ENCODE measurements around the gene CORO6. TPM values are rescaled to one million over a fixed set of nuclear protein-coding genes. Genes with fewer than 3 reads are reported as not detected.

Gene CORO6
- 1.2 and 4.3 TPM in 2 replicates for polyA plus RNA-seq
- 1.0 and 2.4 TPM in 2 replicates for polyA minus RNA-seq

DNA sequence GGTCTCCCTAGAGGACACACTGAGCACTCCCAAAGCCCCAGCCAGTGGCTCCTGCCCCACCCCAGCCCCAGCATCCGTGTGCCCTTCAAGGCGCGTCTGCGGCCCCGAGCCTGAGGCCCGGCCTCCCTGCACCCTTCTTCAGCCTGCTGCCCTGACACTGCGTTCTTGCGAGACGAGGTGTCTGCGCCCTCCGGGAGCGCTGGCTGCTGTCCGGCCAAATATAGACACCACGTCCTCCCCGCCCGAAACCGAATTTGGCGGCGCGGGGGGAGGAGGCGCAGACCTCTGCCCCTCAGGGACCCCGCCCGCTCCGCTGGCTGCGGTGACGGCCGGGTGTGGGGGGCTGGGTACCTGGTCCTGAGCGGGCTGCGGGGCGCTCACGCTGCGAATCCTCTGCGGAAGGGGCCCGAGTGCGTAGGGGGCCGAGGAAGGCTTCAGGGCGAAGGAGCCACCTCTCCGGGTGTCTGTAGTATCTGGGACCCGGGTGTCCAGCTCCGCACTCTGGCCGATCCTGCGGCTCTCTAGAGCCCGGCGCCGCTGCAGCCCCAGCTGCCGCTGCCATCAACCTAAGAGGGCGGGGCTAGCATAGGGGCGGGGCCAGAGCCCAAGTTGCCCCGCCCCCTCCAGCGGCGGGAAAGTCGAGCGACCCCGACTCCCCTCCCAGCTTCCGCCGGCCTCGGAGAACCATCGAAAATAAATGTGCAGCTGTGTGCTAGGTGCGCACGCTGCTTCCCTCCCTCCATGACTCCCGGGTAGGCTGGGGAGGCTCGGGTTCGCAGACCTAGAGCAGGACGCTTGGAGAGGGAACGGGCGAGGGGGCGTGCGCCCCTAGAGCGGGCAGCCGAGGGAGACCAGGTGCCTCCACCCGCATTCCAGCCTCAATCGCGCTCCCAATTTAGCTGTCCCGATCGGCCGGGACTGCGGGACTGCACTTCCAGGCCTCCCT lies at the start of gene CORO6:
Gene CORO6 (minus strand): TSS at position 576 of the 946 bp plus-strand sequence. CDS start 1,491 bp downstream, outside the sequence.
- no peaks in the 10 kb centered on the region for H3F3A ChIP-seq (ENCODE audit: insufficient read depth, low read length, poor library complexity, severe bottlenecking)
- H3K36me3 ChIP-seq (ENCODE audit: insufficient read depth, low read length), result no peaks in the 10 kb centered on the region
- TF ChIP-seq RAD21 (conservative IDR thresholded peaks at IDR 0.05) (no peak), EZH2 (IDR thresholded peaks at IDR 0.05; ENCODE audit: borderline replicate concordance, insufficient read depth, low read length, poor library complexity, severe bottlenecking) (no peak), MXI1 (conservative IDR thresholded peaks at IDR 0.05; ENCODE audit: poor library complexity, severe bottlenecking) (peak; percentile 51)
- TF ChIP-seq, protein P1, sequence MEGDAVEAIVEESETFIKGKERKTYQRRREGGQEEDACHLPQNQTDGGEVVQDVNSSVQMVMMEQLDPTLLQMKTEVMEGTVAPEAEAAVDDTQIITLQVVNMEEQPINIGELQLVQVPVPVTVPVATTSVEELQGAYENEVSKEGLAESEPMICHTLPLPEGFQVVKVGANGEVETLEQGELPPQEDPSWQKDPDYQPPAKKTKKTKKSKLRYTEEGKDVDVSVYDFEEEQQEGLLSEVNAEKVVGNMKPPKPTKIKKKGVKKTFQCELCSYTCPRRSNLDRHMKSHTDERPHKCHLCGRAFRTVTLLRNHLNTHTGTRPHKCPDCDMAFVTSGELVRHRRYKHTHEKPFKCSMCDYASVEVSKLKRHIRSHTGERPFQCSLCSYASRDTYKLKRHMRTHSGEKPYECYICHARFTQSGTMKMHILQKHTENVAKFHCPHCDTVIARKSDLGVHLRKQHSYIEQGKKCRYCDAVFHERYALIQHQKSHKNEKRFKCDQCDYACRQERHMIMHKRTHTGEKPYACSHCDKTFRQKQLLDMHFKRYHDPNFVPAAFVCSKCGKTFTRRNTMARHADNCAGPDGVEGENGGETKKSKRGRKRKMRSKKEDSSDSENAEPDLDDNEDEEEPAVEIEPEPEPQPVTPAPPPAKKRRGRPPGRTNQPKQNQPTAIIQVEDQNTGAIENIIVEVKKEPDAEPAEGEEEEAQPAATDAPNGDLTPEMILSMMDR (IDR thresholded peaks at IDR 0.05; ENCODE audit: poor library complexity, severe bottlenecking), result no peak
- peaks cover 41% of the 10 kb centered on the region for H3K27me3 ChIP-seq (ENCODE audit: insufficient read depth, low read depth, low read length)
- H3K4me2 ChIP-seq (ENCODE audit: low read length), result no peak within 1 kb of the TSS
- H3K9me3 ChIP-seq (ENCODE audit: low read length), result no peaks in the 10 kb centered on the region
- H2AFZ ChIP-seq (ENCODE audit: low read depth, low read length), result no peak within 1 kb of the TSS
- no peak within 1 kb of the TSS for H3K27ac ChIP-seq (ENCODE audit: low read length)
- no peaks in the 10 kb centered on the region for H3K9me2 ChIP-seq (ENCODE audit: insufficient read depth, low read length)
- peak within 1 kb of the TSS; percentile 68 for H3K4me3 ChIP-seq (ENCODE audit: low read length)
- H4K20me1 ChIP-seq (ENCODE audit: insufficient read depth), result no peaks in the 10 kb centered on the region
- peak within 1 kb of the TSS; percentile 36 for H3K9ac ChIP-seq (ENCODE audit: low read length)
- no peaks in the 10 kb centered on the region for H3K79me2 ChIP-seq (replicated peaks; ENCODE audit: insufficient read depth, low read length)

DNA sequence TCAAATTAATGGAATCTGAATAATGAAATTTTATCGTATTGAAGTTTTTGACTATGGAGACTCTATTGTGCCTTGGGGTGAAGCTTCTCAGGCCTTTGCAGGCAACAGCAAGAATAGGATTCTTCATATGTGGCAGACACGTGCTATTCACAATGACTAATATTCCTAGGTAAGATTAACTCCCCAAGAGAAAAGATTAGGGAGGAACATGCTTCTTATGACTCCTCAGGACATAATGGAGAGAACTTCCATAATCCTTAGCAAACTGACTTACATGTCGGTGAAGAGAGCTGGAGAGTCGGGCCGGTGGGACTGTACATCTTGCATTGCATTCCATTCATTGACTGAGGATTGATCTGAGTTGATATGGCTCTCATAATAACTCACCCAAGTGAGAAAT lies 48.9 kb upstream of the CORO6 start:
- H3K9ac ChIP-seq (ENCODE audit: low read length), result no peak overlapping the region
- no peak overlapping the region for H2AFZ ChIP-seq (ENCODE audit: low read depth, low read length)
- H3K36me3 ChIP-seq (ENCODE audit: insufficient read depth, low read length), result peaks cover under 1% of the 10 kb centered on the region
- no peaks in the 10 kb centered on the region for H3F3A ChIP-seq (ENCODE audit: insufficient read depth, low read length, poor library complexity, severe bottlenecking)
- no peaks in the 10 kb centered on the region for H3K9me2 ChIP-seq (ENCODE audit: insufficient read depth, low read length)
- H3K27me3 ChIP-seq (ENCODE audit: insufficient read depth, low read depth, low read length), result no peaks in the 10 kb centered on the region
- H3K9me3 ChIP-seq (ENCODE audit: low read length), result no peaks in the 10 kb centered on the region
- no peaks in the 10 kb centered on the region for H4K20me1 ChIP-seq (ENCODE audit: insufficient read depth)
- TF ChIP-seq EZH2 (IDR thresholded peaks at IDR 0.05; ENCODE audit: borderline replicate concordance, insufficient read depth, low read length, poor library complexity, severe bottlenecking), result no peak
- TF ChIP-seq, protein P2, sequence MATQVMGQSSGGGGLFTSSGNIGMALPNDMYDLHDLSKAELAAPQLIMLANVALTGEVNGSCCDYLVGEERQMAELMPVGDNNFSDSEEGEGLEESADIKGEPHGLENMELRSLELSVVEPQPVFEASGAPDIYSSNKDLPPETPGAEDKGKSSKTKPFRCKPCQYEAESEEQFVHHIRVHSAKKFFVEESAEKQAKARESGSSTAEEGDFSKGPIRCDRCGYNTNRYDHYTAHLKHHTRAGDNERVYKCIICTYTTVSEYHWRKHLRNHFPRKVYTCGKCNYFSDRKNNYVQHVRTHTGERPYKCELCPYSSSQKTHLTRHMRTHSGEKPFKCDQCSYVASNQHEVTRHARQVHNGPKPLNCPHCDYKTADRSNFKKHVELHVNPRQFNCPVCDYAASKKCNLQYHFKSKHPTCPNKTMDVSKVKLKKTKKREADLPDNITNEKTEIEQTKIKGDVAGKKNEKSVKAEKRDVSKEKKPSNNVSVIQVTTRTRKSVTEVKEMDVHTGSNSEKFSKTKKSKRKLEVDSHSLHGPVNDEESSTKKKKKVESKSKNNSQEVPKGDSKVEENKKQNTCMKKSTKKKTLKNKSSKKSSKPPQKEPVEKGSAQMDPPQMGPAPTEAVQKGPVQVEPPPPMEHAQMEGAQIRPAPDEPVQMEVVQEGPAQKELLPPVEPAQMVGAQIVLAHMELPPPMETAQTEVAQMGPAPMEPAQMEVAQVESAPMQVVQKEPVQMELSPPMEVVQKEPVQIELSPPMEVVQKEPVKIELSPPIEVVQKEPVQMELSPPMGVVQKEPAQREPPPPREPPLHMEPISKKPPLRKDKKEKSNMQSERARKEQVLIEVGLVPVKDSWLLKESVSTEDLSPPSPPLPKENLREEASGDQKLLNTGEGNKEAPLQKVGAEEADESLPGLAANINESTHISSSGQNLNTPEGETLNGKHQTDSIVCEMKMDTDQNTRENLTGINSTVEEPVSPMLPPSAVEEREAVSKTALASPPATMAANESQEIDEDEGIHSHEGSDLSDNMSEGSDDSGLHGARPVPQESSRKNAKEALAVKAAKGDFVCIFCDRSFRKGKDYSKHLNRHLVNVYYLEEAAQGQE (IDR thresholded peaks at IDR 0.05; ENCODE audit: borderline replicate concordance), result no peak
- no peak for TF ChIP-seq SMC3 (conservative IDR thresholded peaks at IDR 0.05; ENCODE audit: poor library complexity)
- no peak for TF ChIP-seq POLR2AphosphoS5 (IDR thresholded peaks at IDR 0.05)
- TF ChIP-seq, protein P1 (IDR thresholded peaks at IDR 0.05; ENCODE audit: poor library complexity, severe bottlenecking), result no peak
- no peak for TF ChIP-seq MXI1 (conservative IDR thresholded peaks at IDR 0.05; ENCODE audit: poor library complexity, severe bottlenecking)
- TF ChIP-seq TAF1 (IDR thresholded peaks at IDR 0.05; ENCODE audit: low read depth), result no peak
- no peak for TF ChIP-seq RAD21 (conservative IDR thresholded peaks at IDR 0.05)
- TF ChIP-seq EP300 (conservative IDR thresholded peaks at IDR 0.05; ENCODE audit: poor library complexity, severe bottlenecking), result no peak
- H3K4me2 ChIP-seq (ENCODE audit: low read length), result no peak overlapping the region
- no peaks in the 10 kb centered on the region for H3K79me2 ChIP-seq (replicated peaks; ENCODE audit: insufficient read depth, low read length)
- no peak overlapping the region for H3K4me3 ChIP-seq (ENCODE audit: low read length)
- H3K27ac ChIP-seq (ENCODE audit: low read length), result no peak overlapping the region

All from neural cell (in vitro differentiated cells).